H1 (cell line): ENCODE measurements around the gene MTAP. TPM values are rescaled to one million over a fixed set of nuclear protein-coding genes. Genes with fewer than 3 reads are reported as not detected.

Experiments
- CTCF ChIA-PET: fragments of 300-600 bp; sonication (Branson Sonifier 250); formaldehyde crosslinking; loops from one replicate; lab custom pipeline; 2021; ENCODE audit not compliant: partially characterized antibody; lab: Charles Lee
- POLR2A ChIA-PET: fragments of 300-600 bp; sonication (Branson Sonifier 250); formaldehyde crosslinking; loops from one replicate; lab custom pipeline; 2021; ENCODE audit warnings: inconsistent platforms; ENCODE audit not compliant: partially characterized antibody; lab: Charles Lee
- DNase-seq, 2 experiments: peaks; one replicate each; pipeline versions ENCODE4 v3.0.0 to v3.0.0-alpha.2; 2010 to 2022; ENCODE audit warnings: low spot score in 2 of 2, low read depth in 1 of 2, mixed read lengths in 1 of 2
- FAIRE-seq: peaks from 2 replicates; lab custom pipeline; 2011; peaks lifted over from hg19 to GRCh38; lab: Jason Lieb, UNC
- H2AFZ ChIP-seq: 2 replicates; pipeline ENCODE4 v1.8.1; 2012; ENCODE audit warnings: low read length, inconsistent platforms
- H2AK5ac ChIP-seq: 2 replicates; pipeline ENCODE4 v1.6.1; 2013; ENCODE audit warnings: low read depth, low read length
- H2BK120ac ChIP-seq: replicated peaks from 2 replicates; pipeline ENCODE3; 2013; ENCODE audit warnings: low read depth, low read length, inconsistent platforms
- H2BK12ac ChIP-seq: 2 replicates; pipeline ENCODE4 v1.6.1; 2013; ENCODE audit warnings: low read depth, low read length
- H2BK15ac ChIP-seq: 2 replicates; pipeline ENCODE4 v1.6.1; 2013; ENCODE audit warnings: low read length
- H2BK20ac ChIP-seq: 2 replicates; pipeline ENCODE4 v1.6.1; 2013; ENCODE audit warnings: low read length
- H2BK5ac ChIP-seq: 2 replicates; pipeline ENCODE4 v1.6.1; 2013; ENCODE audit warnings: low read depth, low read length
- H3K14ac ChIP-seq: 2 replicates; pipeline ENCODE4 v1.6.1; 2013; ENCODE audit warnings: inconsistent platforms; ENCODE audit not compliant: insufficient read length
- H3K18ac ChIP-seq: 2 replicates; pipeline ENCODE4 v1.6.1; 2013; ENCODE audit warnings: low read length; ENCODE audit errors: extremely low read depth
- H3K23ac ChIP-seq: 2 replicates; pipeline ENCODE4 v1.6.1; 2013; ENCODE audit warnings: inconsistent platforms; ENCODE audit not compliant: insufficient read length
- H3K23me2 ChIP-seq: 2 replicates; pipeline ENCODE4 v1.6.1; 2013; ENCODE audit warnings: low read depth, low read length
- H3K27ac ChIP-seq: 2 replicates; pipeline ENCODE4 v1.6.1; 2011; ENCODE audit warnings: low read depth, low read length, inconsistent platforms
- H3K27me3 ChIP-seq, 4 experiments: replicated peaks in 1 of 4; 1 replicate in 1 of 4; 2 replicates in 3 of 4; pipeline versions ENCODE4 v1.6.1 to v1.8.1; 2011 to 2013; ENCODE audit warnings: low read length in 3 of 4, mild to moderate bottlenecking in 3 of 4, inconsistent platforms in 2 of 4, mixed read lengths in 2 of 4, moderate library complexity in 1 of 4; ENCODE audit not compliant: control insufficient read depth in 3 of 4, insufficient read depth in 3 of 4; ENCODE audit errors: extremely low read depth in 1 of 4
- H3K36me3 ChIP-seq, 4 experiments: 2 replicates each; pipeline versions ENCODE4 v1.6.1 to v1.8.1; 2011 to 2013; ENCODE audit warnings: mild to moderate bottlenecking in 4 of 4, low read length in 3 of 4, moderate library complexity in 2 of 4, control low read depth in 1 of 4, inconsistent platforms in 1 of 4; ENCODE audit not compliant: insufficient read depth in 4 of 4, control insufficient read depth in 2 of 4
- H3K4ac ChIP-seq: replicated peaks from 2 replicates; pipeline ENCODE3; 2013; ENCODE audit warnings: low read length, low read depth, mixed read lengths, inconsistent platforms; ENCODE audit not compliant: insufficient read length
- H3K4me1 ChIP-seq, 4 experiments: replicated peaks in 1 of 4; 1 replicate in 1 of 4; 2 replicates in 3 of 4; pipeline versions ENCODE4 v1.6.1 to v1.8.1; 2011 to 2013; ENCODE audit warnings: low read length in 3 of 4, inconsistent platforms in 2 of 4, mixed read lengths in 1 of 4; ENCODE audit not compliant: insufficient read depth in 4 of 4, control insufficient read depth in 3 of 4
- H3K4me2 ChIP-seq, 2 experiments: 2 replicates each; pipeline versions ENCODE4 v1.6.1 to v1.8.1; 2011 to 2013; ENCODE audit warnings: low read depth in 2 of 2, low read length in 2 of 2, control low read depth in 1 of 2, inconsistent platforms in 1 of 2, mild to moderate bottlenecking in 1 of 2; ENCODE audit not compliant: insufficient read depth in 1 of 2
- H3K4me3 ChIP-seq, 4 experiments: fragments of 200-600, 300-600 bp in 1 of 4; sonication (generic), shearing (Covaris generic), sonication (Bioruptor Twin) in 1 of 4; 2 replicates each; pipeline versions ENCODE4 v1.5.1 to v1.8.1; 2011 to 2016; ENCODE audit warnings: low read length in 4 of 4, low read depth in 3 of 4, control low read depth in 2 of 4, inconsistent platforms in 2 of 4, mild to moderate bottlenecking in 2 of 4, mixed read lengths in 1 of 4, moderate library complexity in 1 of 4; ENCODE audit not compliant: insufficient read depth in 2 of 4; ENCODE audit errors: extremely low read depth in 1 of 4
- H3K56ac ChIP-seq: replicated peaks from 2 replicates; pipeline ENCODE3; 2013; ENCODE audit warnings: low read depth, mild to moderate bottlenecking, mixed read lengths, low read length, inconsistent platforms; ENCODE audit not compliant: insufficient read length
- H3K79me1 ChIP-seq: 2 replicates; pipeline ENCODE4 v1.6.1; 2013; ENCODE audit warnings: low read depth, low read length, control low read depth
- H3K79me2 ChIP-seq, 2 experiments: 2 replicates each; pipeline versions ENCODE4 v1.6.1 to v1.8.1; 2012 to 2013; ENCODE audit warnings: low read length in 2 of 2, mild to moderate bottlenecking in 2 of 2, inconsistent platforms in 1 of 2; ENCODE audit not compliant: insufficient read depth in 2 of 2, control insufficient read depth in 1 of 2
- H3K9ac ChIP-seq, 4 experiments: replicated peaks in 1 of 4; 1 replicate in 1 of 4; 2 replicates in 3 of 4; pipeline versions ENCODE4 v1.6.1 to v1.8.1; 2011 to 2013; ENCODE audit warnings: low read depth in 3 of 4, low read length in 3 of 4, control low read depth in 2 of 4, mild to moderate bottlenecking in 2 of 4, moderate library complexity in 2 of 4, inconsistent platforms in 1 of 4; ENCODE audit errors: extremely low read depth in 1 of 4
- H3K9me3 ChIP-seq, 2 experiments: 2 replicates each; pipeline versions ENCODE4 v1.6.1 to v1.8.1; 2012 to 2013; ENCODE audit warnings: mild to moderate bottlenecking in 2 of 2, moderate library complexity in 2 of 2, control low read depth in 1 of 2, inconsistent platforms in 1 of 2, low read depth in 1 of 2, low read length in 1 of 2, mixed read lengths in 1 of 2; ENCODE audit not compliant: insufficient read depth in 2 of 2
- H4K20me1 ChIP-seq, 2 experiments: replicated peaks in 1 of 2; 2 replicates each; pipeline versions ENCODE3 to v1.8.1; 2011 to 2013; ENCODE audit warnings: inconsistent platforms in 2 of 2, low read length in 2 of 2, mild to moderate bottlenecking in 1 of 2; ENCODE audit not compliant: insufficient read depth in 2 of 2, control insufficient read depth in 1 of 2
- H4K5ac ChIP-seq: 2 replicates; pipeline ENCODE4 v1.6.1; 2013; ENCODE audit warnings: low read length, low read depth, mixed read lengths, inconsistent platforms; ENCODE audit not compliant: insufficient read length
- H4K8ac ChIP-seq: 2 replicates; pipeline ENCODE4 v1.8.0; 2013; ENCODE audit warnings: mild to moderate bottlenecking, moderate library complexity, low read length, inconsistent platforms; ENCODE audit not compliant: insufficient read depth; ENCODE audit errors: extremely low read depth
- H4K91ac ChIP-seq: replicated peaks from 2 replicates; pipeline ENCODE3; 2013; ENCODE audit warnings: low read length, mixed read lengths, inconsistent platforms; ENCODE audit not compliant: insufficient read length
- BCL11A ChIP-seq, 2 experiments: IDR thresholded peaks; one replicate each; pipeline ENCODE4 v1.6.1; 2011; ENCODE audit warnings: low read depth in 2 of 2, low read length in 2 of 2, mild to moderate bottlenecking in 2 of 2
- CBX5 ChIP-seq: fragments of 300-800, 300-1000 bp; sonication (generic); IDR thresholded peaks from 2 replicates; pipeline ENCODE4 v1.7.1; 2016; ENCODE audit warnings: antibody characterized with exemption, low read length, low read depth
- CEBPB ChIP-seq: IDR thresholded peaks from 2 replicates; pipeline ENCODE4 v1.6.1; 2012; ENCODE audit warnings: low read depth, low read length
- FOSL1 ChIP-seq: IDR thresholded peaks from 2 replicates; pipeline ENCODE4 v1.6.1; 2011; ENCODE audit warnings: mild to moderate bottlenecking, low read depth, low read length, moderate library complexity; ENCODE audit not compliant: insufficient read depth
- KDM4A ChIP-seq: IDR thresholded peaks from one replicate; pipeline ENCODE4 v1.7.1; 2012; ENCODE audit warnings: low read depth, mild to moderate bottlenecking, moderate library complexity, low read length, inconsistent platforms; ENCODE audit not compliant: severe bottlenecking
- RBBP5 ChIP-seq: IDR thresholded peaks from 2 replicates; pipeline ENCODE4 v1.7.1; 2012; ENCODE audit warnings: low read depth, mild to moderate bottlenecking, inconsistent platforms, low read length, moderate library complexity, borderline replicate concordance
- SUZ12 ChIP-seq: fragments of 200-600 bp; sonication (generic); IDR thresholded peaks from 2 replicates; pipeline ENCODE4 v1.6.1; 2012; ENCODE audit warnings: mild to moderate bottlenecking, inconsistent platforms, low read length, moderate library complexity, mixed read lengths
- USF2 ChIP-seq: IDR thresholded peaks from 2 replicates; pipeline ENCODE4 v1.6.1; 2011; ENCODE audit warnings: low read length, improper control_type of control experiment
- WGBS, 2 experiments: shearing (Covaris generic) in 1 of 2; methylation state at CpG; one replicate each; pipeline versions ENCODE4 v1.1.6 to v1.1.7; 2013 to 2015; ENCODE audit warnings: low lambda C conversion rate in 2 of 2, mixed read lengths in 2 of 2, inconsistent platforms in 1 of 2, low coverage in 1 of 2, missing lambda C conversion rate in 1 of 2; ENCODE audit not compliant: insufficient replicate concordance in 2 of 2, insufficient coverage in 1 of 2, insufficient read length in 1 of 2; ENCODE audit errors: extremely low coverage in 1 of 2, missing lambda C conversion rate in 1 of 2; 5-methylcytosine and 5-hydroxymethylcytosine counted together
- long read RNA-seq, 2 experiments: library from RNA in 1 of 2; library from capped mRNA in 1 of 2; stranded (forward); transcript quantifications; one replicate each; pipeline ENCODE4 v2.0.0, GENCODE V29; 2021; ENCODE audit warnings: inconsistent platforms in 1 of 2
- polyA minus RNA-seq, 3 experiments: library from RNA; depleted of rRNA, polyadenylated mRNA; stranded (reverse); fragments of >200 nt; gene quantifications; 1 replicate in 2 of 3; 2 replicates in 1 of 3; pipeline ENCODE4 v1.2.3, GENCODE V29; 2011
- polyA plus RNA-seq, 7 experiments: library from polyadenylated mRNA; depleted of rRNA in 3 of 7; stranded (reverse) in 5 of 7; unstranded in 2 of 7; fragments of >200 nt in 5 of 7; fragments of 200-250 nt in 2 of 7; gene quantifications; 1 replicate in 5 of 7; 2 replicates in 1 of 7; 4 replicates in 1 of 7; pipeline versions ENCODE4 v1.2.1 to v1.2.3, GENCODE V29; 2011 to 2013; ENCODE audit warnings: missing spikeins in 2 of 7, mixed read lengths in 2 of 7
- total RNA-seq: library from RNA; stranded (reverse); fragmentation: NEBNext Ultra II Directional; extraction: Animal tissue kit (Norgen Biotek cat#: 25700); gene quantifications from 2 replicates; pipeline ENCODE4 v1.2.1, GENCODE V29; 2021

Gene MTAP
- total RNA-seq (100 and 107 TPM in 2 replicates), polyA plus RNA-seq (2011; rRNA removed) (15.3 and 16.4 TPM in 2 replicates), polyA minus RNA-seq (2011; rRNA and poly(A)+ RNA removed) (70.8 and 79.0 TPM in 2 replicates)
- polyA plus RNA-seq (2011; cell fraction: cytosol; rRNA removed) = 20.4 TPM
- polyA plus RNA-seq (2011; cell fraction: nucleus; rRNA removed) = 31.7 TPM
- polyA plus RNA-seq (2012, experiment 1 of 2) = 37.6 to 55.5 TPM (median 45.6 TPM) in 4 replicates
- 8.7 TPM for polyA plus RNA-seq (2012, experiment 2 of 2)
- 46.7 TPM for polyA plus RNA-seq (2013, experiment 1 of 2)
- 42.2 TPM for polyA plus RNA-seq (2013, experiment 2 of 2)
- polyA minus RNA-seq (2011; cell fraction: cytosol; rRNA and poly(A)+ RNA removed) = 30.6 TPM
- 110 TPM for polyA minus RNA-seq (2011; cell fraction: nucleus; rRNA and poly(A)+ RNA removed)
- long read RNA-seq, experiment 1, full-length matches to known transcripts = 28 of 46 reads
- long read RNA-seq, experiment 1, partial matches to known transcripts = 15 of 46 reads
- long read RNA-seq, experiment 1, other reads (novel, unspliced or antisense) = 3 of 46 reads
- long read RNA-seq, experiment 2, full-length matches to known transcripts = 45 of 65 reads
- long read RNA-seq, experiment 2, partial matches to known transcripts = 14 of 65 reads
- long read RNA-seq, experiment 2, other reads (novel, unspliced or antisense) = 6 of 65 reads

GRCh38 chr9:21802418-21803000 is at the start of gene MTAP:
Gene MTAP (plus strand): TSS chr9:21802636. CDS start chr9:21802749, 113 bp downstream.
- peak within 1 kb of the TSS; percentile 87 for H4K91ac ChIP-seq
- 1% methylated on average over 27 of the region's 48 CpGs; no CpG with 5 or more reads in 1 of the 2 experiments for WGBS, 2 experiments
- ChIA-PET CTCF (interaction anchor here (0.6 to 1.5 kb wide), 2 partner anchors 14 to 476 kb away, joined by 3 read pairs; no protein-coding TSS in a partner anchor), POLR2A (interaction anchor here (0.6 to 4.0 kb wide), 11 partner anchors 9 to 400 kb away, joined by 3 to 28 read pairs (median 3); partner anchors contain the start of gene CDKN2B)
- H3K18ac ChIP-seq = peak within 1 kb of the TSS; percentile 76
- FAIRE-seq (peak; percentile 50), DNase-seq (peak; percentile 81 to 87)
- peaks cover 0 to 16% (median 10%) of the 10 kb centered on the region in 4 experiments; a peak in 4 of 7 replicates for H3K4me1 ChIP-seq
- no peak within 1 kb of the TSS for H3K23ac ChIP-seq
- peaks cover 18 to 21% of the 10 kb centered on the region in 2 experiments for H4K20me1 ChIP-seq
- H3K14ac ChIP-seq = no peak within 1 kb of the TSS
- H4K8ac ChIP-seq = peak within 1 kb of the TSS; percentile 92; the same call in 1 of the 2 replicates
- H3K27me3 ChIP-seq = no peaks in the 10 kb centered on the region; a peak in 1 of 7 replicates
- H2BK5ac ChIP-seq = peak within 1 kb of the TSS; percentile 89
- no peaks in the 10 kb centered on the region for H3K9me3 ChIP-seq
- peak within 1 kb of the TSS; percentile 88 for H2AFZ ChIP-seq
- peak within 1 kb of the TSS; percentile 66 for H4K5ac ChIP-seq
- H2BK20ac ChIP-seq = no peak within 1 kb of the TSS
- H2BK12ac ChIP-seq = peak within 1 kb of the TSS; percentile 31; the same call in 1 of the 2 replicates
- H3K4me3 ChIP-seq = peak within 1 kb of the TSS; percentile 88 to 93 (median 90)
- peaks cover 14% of the 10 kb centered on the region for H3K23me2 ChIP-seq
- peaks cover 11% of the 10 kb centered on the region for H3K79me1 ChIP-seq
- no peak within 1 kb of the TSS for H2BK15ac ChIP-seq
- peak within 1 kb of the TSS; percentile 70 for H3K56ac ChIP-seq
- H2AK5ac ChIP-seq = peak within 1 kb of the TSS; percentile 92
- H2BK120ac ChIP-seq = peak within 1 kb of the TSS; percentile 36
- H3K27ac ChIP-seq = peak within 1 kb of the TSS; percentile 89
- H3K36me3 ChIP-seq = peaks cover 0 to 11% (median 5%) of the 10 kb centered on the region in 4 experiments; a peak in 4 of 8 replicates
- peak within 1 kb of the TSS; percentile 96 for H3K4ac ChIP-seq
- H3K4me2 ChIP-seq = peak within 1 kb of the TSS; percentile 86 to 89
- peak within 1 kb of the TSS; percentile 76 to 97 (median 92) for H3K9ac ChIP-seq
- H3K79me2 ChIP-seq = peaks cover 27 to 48% of the 10 kb centered on the region in 2 experiments
- peak; percentile 63 for TF ChIP-seq KDM4A
- TF ChIP-seq BCL11A (IDR thresholded peaks at IDR 0.05; ENCODE audit: low read depth in 2 of 2, low read length in 2 of 2) = no peak
- no peak for TF ChIP-seq SUZ12
- TF ChIP-seq CBX5 = no peak
- no peak for TF ChIP-seq RBBP5
- TF ChIP-seq FOSL1 = no peak
- no peak for TF ChIP-seq USF2
- no peak for TF ChIP-seq CEBPB
